Inflammatory macrophage (primary cell): ENCODE data around the gene SLC25A13.

ENCODE experiments used
- DNase-seq, 2 donors: peaks; one replicate each; pipeline ENCODE4 v3.0.0-alpha.2; 2020 to 2022

SLC25A13 gene

DNA sequence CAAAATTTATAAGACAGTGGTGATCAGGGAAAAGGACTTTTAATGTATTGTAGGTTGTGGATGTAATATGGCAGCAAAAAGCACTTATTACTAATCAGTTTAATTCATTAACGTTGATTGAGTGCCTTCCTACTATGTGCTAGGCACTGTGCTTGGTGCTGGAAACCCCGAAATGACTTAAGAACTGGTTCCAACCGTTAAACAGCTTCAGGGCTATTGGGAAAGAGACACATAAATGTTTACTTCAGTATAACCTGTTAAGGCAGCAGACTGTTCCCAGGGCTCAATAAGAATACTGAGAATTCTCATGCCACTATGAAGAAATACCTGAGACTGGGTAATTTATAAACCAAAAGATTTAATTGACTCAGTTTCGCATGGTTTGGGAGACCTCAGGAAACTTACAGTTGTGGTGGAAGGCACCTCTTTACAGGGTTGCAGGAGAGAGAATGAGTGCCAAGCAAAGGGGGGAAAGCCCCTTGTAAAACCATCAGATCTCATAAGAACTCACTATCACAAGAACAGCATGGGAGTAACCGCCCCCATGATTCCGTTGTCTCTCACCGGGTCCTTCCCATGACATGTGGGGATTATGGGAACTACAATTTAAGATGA is 1.1 kb upstream of the SLC25A13 start:
- no peak for DNase-seq

DNA sequence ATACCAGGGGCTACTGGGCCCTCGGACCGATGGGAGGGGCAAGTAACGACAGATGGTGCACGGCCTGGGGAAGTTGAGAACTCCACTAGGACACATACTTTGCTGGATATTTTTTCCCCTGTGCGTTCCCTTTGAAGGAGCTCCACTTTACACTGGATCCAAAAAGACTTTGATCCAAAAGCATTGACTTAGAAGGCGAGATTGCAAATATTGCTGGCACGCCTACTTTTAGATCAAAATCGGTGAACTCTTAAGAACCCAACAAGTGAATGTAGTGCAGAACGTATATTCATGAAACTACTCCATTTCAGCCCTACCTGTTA is 436 bp upstream of the SLC25A13 start:
- no peak for DNase-seq

DNA sequence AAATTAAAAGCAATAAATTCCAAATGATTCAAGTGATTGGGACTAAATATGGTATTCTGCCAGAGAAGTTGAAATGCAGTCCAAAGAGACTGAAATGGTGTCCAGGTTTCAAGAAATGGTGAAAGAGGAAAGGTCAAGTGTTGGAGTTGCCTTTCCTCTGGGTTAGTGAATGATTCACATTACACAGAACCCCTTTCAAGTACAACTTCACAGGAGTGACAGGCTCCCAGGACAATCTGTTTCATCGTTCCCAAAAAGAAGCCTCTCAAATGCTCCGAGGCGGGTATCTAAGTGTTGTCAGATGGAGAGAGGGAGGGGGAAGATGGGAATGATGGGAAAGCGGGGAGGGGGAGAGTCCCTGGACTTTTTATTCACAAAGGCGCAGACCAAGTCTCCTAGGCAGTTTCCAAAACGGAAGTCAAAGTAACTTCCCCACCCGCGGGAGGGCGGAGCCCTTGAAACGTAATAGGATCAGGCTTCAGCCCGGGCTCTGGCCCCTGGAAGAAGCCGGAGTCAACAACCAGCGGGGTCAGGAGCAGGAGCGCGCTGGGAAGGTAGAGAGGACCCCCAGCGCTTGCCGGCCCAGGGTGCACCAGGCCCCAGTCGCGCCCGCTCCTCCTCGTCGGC is 754 bp downstream of the SLC25A13 start:
- DNase-seq: peak; percentile 85 to 89

DNA sequence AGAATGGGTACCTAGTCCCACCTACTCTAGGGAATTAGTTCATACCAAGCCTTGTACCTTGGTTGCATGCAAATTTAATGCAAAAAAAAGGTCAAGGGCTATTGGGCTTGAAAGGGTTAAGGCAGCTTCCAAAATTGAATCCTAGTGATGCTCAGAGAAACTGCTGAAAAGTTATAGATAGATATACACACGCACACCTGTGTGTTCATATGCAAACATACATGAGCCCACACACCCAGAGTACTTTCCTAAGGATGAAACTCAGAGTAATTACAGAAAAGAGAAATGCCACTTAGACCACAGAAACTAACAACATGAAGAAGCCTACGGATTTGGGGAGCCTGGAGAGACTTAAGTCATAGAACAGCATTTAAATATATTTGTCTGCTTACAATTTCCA is 1.5 kb downstream of the SLC25A13 start:
- peak in 1 of 2 donors; percentile 7 for DNase-seq

DNA sequence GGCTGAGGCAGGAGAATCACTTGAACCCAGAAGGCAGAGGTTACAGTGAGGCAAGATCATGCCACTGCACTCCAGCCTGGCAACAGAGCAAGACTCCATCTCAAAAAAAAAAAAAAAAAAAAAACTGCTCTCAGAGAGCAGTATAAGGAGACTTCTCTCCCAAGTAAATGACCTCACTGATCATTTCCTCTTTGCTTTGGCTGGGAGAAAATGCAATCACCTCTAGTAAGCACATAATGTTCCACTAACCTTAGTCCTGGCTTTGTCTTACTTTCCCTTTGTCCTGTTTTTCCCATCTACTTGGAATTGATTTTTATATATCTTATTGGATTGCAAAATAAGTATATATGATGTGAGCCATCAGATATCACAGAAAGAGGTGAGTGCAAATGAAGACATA is 2.5 kb downstream of the SLC25A13 start:
- peak; percentile 52 to 61 for DNase-seq

DNA sequence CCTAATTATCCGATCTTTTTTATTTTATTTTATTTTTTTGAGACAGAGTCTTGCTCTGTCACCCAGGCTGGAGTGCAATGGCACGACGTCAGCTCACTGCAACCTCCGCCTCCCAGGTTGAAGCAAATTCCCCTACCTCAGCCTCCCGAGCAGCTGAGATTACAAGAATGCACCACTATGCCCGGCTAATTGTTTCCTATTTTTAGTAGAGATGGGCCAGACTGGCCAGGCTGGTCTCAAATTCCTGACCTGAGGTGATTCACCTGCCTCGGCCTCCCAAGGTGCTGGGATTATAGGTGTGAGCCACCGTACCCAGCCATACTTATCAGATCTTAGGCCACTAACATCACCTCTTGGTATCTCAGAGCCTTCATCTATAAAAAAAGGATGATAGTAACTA is 4.9 kb downstream of the SLC25A13 start:
- no peak for DNase-seq

DNA sequence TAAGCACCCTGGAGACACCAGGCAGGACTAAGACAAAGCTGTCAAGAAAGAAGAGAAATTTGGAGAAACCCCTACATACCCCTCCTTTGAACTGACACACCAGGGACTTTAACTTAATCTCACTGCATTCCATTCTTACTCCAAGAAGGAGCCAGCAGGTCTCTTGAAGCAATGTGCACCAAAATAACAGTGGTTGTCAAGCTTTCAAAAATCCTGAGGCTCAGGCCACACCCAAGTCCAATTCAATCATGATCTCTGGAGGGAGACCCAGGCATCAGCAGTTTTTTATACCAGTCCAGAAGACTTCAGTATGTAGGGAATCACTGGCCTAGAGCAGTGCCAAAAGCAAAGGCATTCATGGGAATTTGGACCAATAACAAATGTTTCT is 6.8 kb downstream of the SLC25A13 start:
- DNase-seq: no peak

DNA sequence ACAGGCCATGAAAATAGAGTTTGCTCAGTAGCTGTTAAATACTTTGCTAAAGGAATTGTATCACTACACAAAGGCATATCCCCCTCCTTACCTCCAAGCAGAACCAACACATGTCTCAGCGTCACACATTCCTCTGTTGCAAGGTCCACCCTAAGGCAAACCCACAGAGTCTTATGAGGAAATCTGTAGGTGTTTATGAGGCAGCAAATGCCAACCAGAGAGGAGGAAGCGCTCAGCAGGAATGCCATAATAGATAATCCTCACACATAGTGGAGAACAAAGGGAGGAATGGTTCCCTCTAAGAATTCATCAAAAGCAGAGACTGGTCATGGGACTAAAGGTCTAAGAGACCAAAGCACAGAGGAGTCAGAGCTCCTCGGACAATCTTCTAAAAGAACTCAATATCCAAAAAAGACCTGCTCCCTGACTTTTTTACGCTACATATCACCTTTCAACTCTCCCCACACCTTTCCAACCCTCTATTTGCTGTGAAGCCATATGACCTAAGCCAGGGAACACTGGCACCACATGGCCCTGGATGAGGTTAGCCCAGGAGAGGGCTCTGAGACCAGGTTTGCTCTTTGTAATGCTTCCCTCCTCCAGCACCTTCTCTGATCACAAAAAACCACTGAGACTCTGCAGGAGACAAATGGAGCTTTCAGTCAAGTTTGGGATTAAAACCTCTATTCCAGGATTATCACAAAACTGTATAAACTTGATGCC is 7.3 kb downstream of the SLC25A13 start:
- DNase-seq: peak; percentile 73 to 89

DNA sequence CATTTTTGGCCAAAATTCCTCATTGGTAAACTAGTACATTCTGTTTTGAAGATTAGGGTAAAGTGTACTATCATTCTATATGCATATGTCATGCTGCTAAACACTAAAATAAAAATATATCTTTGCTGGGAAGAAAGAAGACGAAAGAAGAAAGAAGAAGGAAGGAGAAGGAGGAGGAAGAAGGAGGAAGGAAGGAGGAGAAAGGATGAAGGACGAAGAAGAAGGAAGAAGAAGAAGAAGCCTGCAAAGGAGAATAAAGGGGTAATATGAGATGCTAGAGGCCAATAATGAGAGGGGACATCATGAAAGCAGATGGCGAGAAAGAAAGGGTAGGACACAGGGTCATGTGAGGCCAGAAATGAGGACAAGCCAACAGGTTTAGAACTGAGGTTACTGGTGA is 8.0 kb downstream of the SLC25A13 start:
- DNase-seq: no peak

DNA sequence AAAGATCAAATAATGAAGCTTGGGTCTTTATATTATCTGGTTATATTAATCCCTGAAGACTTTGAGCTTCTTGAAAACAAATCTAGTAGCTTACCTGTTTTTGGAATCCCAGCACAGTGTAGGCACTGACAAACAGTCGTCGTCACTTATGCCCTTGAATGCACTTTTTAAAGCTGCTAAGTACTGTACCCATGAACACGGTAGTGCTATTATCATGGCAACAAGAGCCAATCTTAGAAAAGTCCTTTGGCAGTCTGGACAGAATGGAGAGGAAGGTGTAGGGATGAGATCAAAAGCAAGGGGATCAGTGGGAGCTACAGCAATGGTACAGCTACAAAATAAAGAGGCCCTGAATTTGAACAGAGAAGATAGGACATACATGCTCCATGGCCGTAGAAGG is 9.4 kb downstream of the SLC25A13 start:
- no peak for DNase-seq

DNA sequence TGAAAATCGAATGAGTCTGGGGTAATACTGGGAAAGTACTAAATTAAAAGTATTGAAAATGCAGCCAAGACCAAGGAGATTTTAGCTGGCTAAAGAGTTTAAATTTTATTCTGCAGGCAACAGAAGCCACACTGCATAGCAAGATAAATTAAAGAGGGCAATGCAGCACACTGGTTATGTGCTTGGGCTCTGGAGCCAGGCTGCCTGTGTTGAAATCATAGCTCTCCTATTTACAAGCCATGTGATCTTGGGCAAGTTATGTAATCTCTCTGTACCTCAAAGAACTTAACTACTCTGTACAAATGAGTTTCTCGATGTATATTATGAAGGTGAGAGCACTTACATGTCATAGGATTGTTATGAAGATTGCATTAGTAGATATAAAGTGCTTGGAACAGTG is 9.9 kb downstream of the SLC25A13 start:
- peak; percentile 73 to 74 for DNase-seq

DNA sequence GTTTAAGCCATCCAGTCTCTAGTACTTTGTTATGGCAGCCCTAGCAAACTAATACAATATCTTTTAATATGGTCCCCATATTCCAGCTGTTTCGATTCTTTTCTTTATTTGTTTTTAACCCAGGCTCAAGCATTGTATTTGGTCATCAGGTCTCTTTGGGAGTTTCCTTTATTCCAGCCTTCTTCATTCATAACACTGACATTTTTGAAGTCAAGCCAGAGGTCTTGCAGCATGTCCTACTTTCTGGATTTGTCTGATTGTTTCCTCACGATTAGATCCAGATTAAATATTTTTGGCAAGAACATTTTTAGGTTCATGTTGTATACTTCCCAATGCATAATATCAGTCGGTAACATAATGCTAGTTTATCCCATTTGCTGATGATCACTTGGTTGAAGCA is 11.8 kb downstream of the SLC25A13 start:
- DNase-seq: no peak

DNA sequence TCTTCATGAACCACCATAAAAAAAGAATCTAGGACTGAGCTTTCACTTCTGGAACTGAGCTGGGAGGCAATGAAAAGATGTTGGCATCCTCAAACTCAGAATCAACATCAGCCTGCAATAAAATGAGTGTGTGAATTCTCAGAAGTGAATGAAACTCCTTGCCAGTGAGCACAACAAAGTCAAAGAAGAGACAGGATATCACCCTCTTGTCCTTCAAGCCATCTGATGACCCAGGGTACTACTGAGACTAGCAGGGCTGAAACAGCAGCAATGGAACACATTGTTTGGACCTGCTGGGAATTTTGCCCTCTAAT is 13.0 kb downstream of the SLC25A13 start:
- DNase-seq: no peak

DNA sequence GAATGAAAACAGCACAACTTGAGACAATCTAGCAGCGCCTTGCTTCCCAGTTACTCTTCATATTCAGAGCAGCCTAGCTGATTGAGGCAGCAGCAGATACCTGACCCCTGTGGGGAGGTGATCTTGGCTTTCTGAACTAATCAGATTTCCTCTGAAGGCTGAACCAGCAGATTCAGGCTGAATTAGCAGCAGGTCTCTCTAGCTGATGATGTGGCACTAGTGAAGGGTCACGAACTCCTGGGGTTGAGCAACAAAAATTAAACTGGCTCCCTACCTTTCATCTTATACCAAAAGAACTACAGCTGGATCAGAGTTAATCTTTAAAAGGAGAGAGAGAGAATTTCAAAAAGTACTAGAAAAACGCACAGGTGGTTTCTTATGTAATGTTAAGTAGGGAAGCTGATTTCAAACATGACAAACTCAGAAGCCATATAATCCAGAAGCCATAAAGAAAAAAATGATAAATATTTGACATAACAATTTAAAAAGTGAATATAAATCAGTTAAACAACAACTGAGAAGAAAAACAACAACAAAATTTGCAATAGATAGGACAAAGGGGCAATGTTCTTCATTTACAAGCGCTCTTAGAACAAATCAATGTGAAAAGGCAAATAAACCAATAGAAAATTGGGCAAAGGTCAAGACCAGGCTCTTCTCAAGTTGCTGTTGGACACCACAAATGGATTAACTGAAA is 13.5 kb downstream of the SLC25A13 start:
- DNase-seq: no peak

DNA sequence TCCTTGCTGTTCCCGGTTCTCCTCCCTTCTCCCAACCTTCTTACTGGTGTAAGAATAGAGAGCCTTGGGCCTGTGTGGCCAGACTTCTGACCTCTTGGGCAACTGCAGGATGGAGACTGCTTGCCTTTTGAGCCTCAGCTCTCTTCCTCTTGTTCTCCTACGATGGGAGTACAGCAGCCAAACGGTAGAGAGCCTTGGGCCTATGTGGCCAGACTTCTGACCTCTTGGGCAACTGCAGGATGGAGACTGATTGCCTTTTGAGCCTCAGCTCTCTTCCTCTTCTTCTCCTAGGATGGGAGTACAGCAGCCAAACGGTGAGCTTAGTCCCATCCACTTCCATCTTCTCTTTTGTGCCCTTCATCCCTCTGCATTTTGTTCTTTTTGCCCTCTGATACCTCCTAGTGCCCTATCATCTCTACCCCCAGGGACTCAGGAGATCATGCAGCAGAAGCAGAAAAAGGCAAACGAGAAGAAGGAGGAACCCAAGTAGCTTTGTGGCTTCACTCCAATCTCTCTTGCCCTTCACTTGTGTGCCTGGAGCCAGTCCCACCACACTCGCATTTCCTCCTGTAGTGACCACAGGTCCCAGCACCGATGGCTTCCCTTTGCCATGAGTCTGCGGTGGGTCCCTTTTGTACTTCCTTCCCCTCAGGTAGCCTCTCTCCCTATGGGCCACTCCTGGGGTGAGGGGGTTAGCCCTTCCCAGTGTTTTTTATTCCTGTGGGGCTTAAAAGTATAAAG is 15.3 kb downstream of the SLC25A13 start:
- peak; percentile 84 to 86 for DNase-seq

DNA sequence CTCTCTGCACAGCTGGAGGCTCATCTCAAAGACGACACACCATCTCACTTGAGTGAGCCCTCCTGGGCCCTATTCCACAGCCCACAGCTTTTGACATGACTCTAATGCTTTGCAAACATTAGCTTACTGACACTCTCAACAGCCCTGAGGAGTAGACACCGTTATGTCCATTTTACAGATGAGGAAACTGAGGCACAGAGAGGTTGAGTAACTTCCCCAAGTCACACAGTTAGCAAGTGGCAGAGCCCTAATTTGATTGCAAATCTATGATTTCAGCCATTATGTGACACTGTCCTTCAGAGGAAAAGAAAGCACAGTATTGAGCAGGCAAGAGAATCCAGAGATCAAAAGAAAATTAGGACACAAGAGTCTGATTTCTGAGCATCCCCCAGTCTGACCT is 16.0 kb downstream of the SLC25A13 start:
- no peak for DNase-seq

DNA sequence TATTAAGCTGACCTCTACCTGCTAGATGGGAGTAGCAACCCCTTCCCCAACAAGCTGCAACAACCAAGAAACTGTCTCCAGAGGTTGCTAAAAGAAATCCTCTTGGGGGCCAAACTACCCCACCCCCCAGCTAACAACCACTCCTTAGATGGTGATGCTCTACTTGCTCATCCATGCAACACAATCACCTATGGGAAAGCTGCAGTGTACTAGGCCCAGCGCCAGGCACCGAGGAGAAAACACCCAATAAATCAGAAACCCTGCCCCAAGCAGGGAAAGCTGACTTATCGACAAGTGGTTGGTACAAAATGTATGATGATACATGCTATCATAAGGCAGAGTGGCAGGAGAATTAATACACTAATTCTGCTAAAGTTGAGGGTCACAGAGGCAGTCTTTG is 17.3 kb downstream of the SLC25A13 start:
- no peak for DNase-seq

DNA sequence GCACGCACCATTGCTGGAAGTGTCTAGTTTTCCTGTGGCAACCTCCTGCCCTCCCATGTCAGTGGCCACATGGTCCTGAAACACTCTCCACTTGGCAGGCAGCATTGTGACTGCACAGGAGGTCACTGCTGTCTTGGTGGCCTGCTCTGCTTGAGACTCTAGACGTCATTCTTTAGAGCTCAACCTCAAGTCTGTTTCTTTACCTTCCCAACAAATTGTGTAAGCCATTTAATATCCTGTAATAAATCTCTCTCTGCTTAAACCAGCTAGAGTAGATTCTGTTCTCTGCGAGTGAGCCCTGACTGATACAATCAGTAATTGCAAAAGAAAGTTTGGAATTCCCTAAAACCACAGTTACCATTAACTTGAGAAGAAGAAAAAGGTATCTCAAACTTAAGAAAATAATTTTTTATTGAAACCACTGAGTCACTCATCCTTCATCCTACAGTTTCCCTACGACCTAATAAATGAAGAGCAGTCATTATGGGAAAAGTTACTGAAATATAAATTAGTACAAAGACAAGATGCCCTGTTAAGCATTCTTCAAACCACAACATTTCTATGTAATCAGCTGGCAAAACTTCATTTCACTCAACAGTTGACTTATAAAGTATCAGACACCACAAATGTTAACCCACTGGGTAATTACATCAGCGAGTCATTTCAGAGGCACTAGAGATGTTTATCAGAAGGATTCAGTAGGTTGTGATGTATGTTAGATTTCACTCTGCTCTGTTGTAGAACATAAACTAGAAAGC is 18.0 kb downstream of the SLC25A13 start:
- DNase-seq: no peak

DNA sequence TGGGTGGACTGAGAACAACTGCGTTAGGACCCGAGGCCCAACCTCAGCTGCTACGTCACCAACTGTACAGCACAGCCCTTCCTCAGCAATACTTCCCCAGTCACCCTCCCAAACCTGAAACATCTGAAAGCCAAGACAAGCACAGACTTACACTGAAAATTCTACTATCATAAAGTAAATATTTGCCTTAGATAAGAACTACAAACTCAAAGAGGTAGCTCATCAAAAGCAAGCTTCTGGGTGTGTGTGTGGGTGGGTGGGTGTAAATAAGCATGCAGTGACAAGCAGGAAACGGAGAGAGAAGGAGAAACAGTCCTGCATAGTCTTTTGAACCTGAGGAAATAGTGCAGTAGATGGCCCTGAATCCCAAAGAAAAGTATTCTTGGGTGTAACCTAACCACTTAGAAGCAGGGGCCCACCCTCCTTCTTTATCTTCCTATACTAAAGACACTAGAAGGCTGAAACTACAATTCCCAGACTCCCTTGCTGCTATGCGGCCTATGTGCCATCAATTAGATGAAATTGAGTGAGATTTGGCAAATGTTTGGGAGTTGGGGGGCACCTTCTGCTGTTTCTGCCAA is 18.7 kb downstream of the SLC25A13 start:
- no peak for DNase-seq

DNA sequence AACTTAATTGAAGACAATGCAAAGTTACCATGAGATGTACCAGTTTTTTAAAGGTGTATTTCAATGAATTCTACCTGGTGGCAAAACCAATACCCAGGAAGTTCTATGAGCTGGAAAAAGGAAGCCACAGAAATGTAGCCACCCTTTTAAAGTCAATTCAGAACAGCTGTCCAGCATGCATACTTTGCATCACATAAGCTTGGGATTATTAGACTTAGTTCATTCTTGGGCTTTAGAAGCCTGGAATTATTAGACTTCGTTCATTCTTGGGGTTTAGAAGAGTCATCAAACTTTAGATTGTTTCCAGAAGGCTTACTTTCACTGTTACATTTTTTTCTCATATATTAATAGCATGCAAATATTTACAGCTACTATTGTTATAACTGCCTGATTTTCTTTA is 20.9 kb downstream of the SLC25A13 start:
- no peak for DNase-seq

DNA sequence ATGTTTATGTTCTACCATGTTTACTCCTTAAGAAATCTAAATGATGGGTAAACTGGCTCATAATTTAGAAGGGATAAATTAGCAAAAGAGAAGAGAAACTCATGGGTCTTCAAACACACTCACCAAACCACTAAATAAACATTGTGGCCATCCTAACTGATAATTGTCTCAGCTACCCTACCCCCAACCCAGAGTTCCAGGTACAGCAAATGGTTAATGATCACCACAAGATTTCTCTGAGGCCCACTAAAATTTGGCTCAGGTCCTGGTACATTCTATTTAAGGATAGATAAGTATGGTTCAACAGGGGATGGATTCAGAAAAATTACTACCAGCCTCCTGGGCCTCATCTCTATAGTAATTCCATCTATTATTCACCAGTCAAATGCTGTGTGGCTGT is 21.4 kb downstream of the SLC25A13 start:
- DNase-seq: no peak

DNA sequence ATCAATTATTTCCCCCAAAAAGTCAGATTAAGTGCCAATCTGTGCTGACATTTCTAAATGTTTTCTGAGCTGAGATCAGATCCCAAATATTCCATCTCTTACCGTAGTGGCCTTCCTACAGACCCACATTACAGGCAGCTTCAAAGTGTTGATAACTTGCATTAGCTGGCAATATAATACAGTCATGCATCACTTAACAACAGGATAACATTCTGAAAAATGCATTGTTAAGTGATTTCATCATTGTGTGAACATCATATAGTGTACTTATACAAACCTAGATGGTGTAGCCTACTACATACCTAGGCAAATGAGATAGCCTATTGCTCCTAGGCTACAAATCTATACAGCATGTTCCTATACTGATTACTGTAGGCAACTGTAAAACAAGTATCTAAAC is 22.4 kb downstream of the SLC25A13 start:
- DNase-seq: no peak
